DMS53 treated with DMSO at 0.1 percent for 48 hours (cell line): ENCODE results near the gene CNTN1.
"Not testable (repeated sequence)": the region's sequence is repeated elsewhere in the genome, so short reads cannot be mapped to it uniquely, and the experiment has no call there.

ENCODE experiments used
- DNase-seq: peaks from one replicate; lab custom pipeline; 2025; ENCODE audit not compliant: unreplicated experiment; lab: John Stamatoyannopoulos, UW

The CNTN1 gene

DNA sequence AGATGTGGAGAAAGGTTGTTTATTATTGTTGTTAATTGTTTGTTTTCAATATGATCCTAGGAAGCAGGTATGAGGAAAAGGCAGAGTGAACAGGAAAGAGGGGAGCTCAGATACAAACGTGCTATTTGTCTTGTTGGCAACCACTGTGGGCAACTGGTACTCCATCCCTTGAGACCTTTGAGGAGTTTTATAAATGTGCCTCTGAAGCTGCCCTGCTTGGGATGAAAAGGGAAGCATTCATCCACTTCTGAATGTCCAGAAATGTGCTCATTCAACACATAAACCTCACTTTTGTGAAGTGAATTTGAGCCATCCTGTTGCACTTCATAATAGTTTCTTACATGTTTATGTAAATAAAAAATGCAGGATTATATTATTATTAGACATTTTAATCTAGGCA lies 331.6 kb downstream of the CNTN1 start:
- DNase-seq = no peak

DNA sequence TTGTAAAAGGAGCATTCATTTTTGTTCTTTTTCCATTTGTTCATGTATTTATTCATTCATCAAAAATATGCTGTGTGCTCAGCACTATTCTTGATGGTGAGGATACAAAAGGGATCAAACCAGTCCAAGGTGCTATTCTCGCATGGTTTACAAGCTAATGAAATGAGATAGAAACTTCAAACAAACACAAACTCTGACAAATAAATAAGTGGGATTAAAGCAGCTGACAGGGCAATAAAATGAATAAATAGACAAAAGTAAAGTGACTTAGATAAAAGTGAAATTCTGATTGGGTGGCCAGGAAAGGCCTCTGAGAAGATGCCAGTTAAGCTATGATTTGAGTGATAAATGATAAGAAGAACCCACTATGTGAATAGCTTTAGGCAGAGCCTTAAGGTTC lies 333.9 kb downstream of the CNTN1 start:
- DNase-seq = no peak

DNA sequence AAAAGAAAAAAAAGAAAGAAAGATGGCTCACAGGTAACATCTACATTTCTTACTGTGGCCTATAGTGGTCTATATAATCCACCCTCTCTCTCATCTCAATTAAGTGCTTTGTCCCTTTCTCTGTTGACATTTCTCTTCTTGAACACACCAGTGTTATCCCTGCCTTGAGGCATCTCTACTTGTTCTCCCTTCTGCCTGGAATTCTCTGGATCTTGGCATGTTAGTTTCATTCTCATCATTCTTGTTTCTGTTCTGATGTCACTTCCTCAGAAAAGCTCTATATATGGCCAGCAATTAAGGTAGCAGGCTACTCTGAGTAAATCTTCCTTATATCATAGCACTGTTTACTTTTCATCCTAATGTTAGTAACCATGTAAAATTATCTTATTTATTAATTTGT lies 340.1 kb downstream of the CNTN1 start:
- no peak for DNase-seq

DNA sequence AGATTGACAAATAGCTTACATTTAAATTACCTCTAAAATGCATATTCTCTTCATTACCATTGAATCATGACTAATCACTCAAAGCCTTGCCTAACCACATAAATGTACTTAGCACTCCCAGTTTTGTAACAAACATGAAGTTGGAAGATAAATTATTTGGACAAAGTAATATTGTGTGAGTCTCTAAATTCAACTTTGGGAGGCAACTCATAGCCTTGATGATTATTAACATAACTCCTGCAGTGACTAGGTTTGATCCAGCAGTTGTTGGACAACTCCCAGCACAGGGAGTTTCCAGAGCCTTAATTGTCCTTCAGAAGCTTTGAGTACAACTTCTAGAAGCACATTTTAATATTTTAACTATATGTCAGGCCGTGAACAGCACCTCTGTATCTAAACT lies 342.4 kb downstream of the CNTN1 start:
- no peak for DNase-seq

DNA sequence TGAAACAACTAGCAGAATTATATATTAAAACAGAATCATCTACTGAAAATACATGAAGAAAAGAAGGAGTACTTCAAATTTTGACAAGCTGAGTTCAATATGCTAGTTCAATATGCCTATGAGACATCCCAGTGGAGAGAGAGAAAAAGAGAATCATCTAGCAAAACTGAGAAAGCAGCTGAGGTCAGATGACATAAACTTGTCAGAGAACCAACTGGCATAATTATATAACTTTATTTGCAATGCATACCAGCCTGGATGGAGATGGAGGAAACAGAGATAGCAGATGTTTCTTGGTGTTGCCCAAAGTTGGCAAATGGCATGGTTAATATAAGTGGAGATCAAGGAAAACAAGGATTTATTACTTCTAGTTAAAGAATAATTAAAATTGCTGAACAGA lies 347.2 kb downstream of the CNTN1 start:
- no peak for DNase-seq

DNA sequence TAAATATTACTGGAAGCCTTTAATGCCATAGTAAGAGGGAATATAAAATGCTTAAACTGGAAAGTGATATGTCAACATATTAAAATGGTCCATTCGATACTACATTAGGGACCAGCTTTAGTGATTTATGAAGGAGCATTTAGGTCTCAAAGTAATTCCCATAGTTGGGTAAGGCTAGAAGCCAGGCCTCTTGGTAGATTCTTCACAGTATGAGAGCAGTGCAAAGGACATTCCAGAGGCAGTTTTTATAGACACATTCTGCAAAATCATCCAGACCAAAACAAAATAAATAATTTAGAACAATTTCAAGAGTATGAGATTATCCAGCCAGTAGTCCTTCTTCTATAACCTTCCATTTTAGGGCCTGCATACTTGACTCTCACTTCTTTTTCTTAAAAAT lies 353.3 kb downstream of the CNTN1 start:
- no peak for DNase-seq

DNA sequence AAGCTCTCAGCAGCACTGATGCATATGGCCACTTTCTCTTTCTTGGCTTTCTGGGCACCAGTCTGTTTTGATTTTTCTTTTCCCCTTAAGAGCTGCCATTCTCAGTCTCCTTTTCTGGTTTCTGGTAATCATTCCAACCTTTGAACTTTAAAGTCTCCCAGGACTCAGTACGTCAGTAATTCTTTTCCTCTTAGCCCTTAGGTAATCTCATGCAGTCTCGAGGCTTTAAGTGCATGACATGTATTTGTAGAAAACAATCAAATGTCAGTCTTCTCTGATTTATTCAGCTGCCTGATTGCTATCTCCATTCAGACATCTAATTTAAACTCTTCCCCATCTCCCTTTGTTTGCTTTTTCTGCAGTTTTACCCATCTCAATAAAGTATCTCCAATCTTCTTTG lies 356.8 kb downstream of the CNTN1 start:
- no peak for DNase-seq

DNA sequence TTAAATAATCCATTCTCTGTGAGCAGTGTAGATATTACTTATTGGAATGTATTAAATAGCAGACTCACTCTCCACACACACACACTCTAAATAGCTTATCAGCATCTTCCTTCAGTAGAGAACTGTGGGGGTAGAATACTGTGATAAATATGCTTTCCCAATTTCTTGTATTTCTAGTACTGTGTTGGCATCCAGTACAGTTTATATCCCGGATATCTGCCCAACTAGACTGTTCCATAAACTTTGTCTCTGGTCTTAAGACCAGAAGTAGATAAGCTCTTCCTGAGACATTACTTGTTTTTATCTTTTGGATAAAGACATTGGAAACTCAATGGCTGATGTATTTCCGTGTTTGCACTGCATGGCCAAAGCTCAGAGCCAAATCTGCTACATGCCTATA lies 359.7 kb downstream of the CNTN1 start:
- no peak for DNase-seq

DNA sequence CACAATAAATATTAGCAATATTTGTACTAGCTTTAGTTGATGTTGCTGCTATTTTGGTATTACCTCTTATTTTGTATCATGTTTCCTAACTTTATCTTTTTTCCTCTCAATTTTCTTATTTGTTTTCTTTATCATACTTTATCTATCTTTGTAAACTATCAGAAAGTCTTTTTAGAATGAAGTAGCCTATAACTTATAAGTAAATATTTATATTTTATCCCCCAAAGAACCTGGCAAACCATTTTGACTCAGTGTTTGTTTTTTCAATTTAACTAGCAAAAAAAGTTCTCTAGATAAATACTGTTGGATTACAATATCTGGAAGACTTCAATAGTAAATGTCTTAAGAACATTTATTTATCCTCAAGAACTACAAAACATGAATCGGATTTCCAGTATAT lies 360.2 kb downstream of the CNTN1 start:
- DNase-seq = no peak

DNA sequence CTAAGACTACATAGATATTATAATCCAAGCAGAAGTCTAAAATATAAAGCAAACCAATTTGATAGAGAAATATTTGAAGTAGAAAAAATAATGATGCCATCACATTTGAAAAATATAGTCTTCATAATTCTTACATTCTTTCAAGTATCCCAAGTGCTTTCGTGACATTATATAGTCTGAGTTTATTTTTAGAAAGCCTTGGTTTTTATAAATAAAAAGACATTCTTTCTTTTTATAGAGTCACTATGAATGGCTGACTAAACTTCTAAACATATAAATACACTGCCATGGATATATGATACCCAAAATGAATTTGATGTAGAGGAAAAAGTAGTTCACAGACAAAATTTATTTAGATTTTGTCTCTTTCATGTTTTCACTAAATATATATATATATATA lies 360.8 kb downstream of the CNTN1 start:
- DNase-seq = no peak

DNA sequence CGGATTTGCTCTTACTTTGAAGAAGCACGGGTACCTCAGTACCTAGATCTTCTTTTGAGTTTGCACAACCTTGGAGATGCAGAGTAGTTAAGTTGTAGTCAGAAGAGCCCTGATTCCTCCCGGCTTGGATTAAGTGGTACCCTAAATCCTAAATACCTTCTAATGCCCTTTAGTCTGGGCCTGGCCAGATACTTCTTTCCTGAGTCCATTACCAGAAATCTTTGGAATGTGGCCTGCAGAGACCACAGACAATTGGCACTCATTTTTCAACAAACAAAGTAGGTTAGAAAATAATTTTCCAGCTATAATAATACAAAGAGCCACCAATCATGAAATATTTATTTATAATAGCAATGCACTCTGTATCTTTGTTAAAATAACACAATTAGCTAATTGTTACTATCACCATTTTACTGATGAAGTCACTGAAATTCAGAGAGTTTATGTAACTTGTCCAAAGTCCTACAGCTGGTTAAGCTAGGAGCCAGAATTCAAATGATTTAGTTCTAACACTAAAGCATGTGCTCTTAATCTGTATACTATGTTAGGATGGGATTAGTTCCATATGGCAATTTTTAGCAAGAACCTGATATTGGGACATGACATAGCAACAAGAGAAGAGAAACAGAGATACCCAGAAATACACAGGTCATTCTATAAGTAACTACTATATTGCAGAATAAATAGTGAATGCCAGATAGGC lies 363.8 kb downstream of the CNTN1 start:
- DNase-seq = no peak

DNA sequence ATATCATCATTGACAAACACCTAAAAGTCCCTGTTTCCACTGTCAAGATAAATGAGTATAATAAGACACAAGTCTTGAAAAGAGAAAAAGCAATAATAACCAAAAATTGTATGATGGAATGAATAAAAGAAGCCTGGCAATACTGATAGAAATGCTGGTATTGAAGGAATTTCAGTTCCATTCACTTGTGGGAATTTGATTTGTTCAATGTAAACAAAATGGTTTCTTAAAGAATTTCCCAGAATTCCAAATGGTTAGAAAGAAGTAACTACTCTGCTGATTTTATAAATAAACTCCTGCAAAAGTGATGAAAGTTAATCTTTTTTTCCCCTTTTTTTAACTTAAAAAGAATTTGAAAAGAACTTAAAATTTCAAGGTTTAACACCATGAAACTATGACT lies 366.0 kb downstream of the CNTN1 start:
- DNase-seq = no peak

DNA sequence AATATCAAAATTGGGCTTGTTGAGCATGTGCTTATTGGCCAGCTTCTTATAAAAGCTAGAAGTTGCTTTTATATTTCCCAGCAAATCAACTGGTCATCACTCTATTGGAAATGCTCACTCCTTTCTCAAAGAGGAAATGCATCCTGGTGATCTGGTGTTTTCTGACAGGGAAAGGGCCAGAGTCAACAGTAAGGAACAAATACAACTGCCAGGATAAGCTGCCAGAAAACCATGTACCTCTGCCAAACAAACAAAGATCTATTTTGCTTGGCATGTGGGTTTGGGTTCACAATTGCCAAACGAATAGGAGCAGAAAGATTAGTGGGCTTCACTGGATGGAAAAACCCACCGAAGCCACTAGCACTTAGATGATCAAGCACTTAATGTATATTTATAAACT lies 369.0 kb downstream of the CNTN1 start:
- no peak for DNase-seq

DNA sequence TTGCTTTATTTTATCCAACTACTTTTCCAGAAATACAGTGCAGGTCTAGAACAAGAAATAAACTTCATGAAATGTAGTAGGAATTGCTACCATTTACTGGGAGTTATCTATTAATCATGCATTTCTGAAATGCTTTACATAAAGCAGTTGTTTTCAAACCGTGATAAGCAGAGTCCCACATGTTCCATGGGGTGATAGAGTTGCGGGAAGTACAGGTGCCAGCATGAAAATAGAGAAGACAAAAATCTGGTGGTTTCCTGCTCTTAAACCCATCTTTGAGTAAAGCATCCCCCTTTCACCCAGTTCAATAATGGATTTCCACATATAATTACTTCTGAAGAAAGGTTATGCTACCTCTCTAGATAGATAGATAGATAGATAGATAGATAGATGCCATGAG lies 372.2 kb downstream of the CNTN1 start:
- no peak for DNase-seq

DNA sequence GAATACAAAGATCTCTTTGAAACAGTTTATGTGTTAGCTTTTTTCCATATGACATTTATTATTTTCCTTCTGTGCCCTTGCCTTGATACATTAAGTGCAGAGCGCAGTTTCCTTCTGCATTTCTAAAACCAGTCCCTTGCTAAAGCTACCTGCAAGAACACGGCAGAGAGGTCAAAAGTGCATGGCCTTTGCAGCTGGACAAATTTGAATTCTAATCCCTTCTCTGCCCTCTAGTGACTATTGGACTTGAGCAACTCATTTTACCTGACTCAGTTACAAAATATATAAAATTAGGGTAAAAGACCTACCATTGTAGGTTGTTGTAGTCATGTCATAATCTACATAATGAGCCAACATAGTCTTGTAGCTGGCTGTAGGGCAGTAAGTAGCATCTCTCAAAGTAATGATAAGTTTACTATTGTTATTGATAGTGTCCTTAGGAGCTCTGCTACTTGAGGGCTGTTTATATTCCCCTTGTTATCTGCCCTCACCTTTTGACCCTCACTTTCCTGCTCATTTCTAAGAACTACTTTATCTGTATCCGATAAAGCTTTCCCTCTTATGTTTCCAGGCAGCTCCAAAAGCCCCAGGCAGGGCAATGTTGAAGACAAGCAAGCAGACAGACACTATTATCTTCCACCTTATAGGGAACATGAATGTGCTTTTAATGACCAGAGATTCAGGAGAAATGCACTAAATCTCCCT lies 375.9 kb downstream of the CNTN1 start:
- no peak for DNase-seq

DNA sequence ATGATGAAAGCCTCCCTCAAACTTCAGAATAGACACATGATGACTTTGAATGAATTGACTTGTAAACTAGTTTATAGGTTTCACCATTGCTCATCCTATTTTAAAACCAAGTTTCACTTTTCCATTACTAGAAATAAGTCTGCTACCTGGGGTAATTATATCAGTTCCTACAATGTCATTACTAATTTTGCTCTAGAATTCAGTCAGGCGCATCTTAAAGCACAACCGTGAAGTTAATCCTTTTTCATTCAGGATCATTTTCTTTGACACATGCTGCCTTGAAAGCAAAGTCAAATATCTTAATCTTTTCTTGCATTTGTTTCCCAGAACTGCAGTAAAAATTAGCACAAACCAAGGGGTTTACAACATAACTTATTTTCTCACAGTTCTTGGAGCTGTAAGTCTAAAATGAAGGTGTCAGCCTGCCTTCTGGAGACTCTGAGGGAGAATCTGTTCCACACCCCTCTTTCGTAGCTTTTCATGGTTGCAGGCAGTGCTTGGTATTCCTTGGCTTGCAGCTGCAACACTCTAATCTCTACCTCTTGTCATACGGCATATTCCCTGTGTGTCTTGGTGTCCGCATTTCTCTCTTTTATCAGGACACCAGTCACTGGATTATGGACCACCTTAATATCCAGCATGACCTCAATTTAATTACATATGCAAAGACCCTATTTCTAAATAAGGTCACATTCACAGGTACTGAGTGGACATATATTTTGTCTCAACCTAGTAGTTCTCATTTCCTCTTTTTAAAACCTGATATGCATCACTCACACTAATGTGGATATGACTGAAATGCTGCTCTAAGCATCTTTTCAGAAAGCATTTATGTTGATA lies 381.6 kb downstream of the CNTN1 start:
- DNase-seq = no peak

DNA sequence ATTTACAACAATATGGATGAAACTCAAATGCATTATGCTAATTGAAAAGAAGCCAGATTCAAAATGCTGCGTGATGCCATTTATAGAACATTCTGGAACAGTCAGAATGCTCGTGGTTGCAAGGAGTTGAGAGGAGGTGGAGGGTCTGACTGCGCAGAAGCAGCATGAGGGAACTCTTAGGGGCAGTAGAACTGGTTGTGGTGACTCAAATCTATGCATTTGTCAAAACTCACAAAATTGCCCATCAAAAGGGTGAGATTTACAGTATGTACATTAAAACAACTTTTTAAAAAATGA lies 382.2 kb downstream of the CNTN1 start:
- DNase-seq = no peak

DNA sequence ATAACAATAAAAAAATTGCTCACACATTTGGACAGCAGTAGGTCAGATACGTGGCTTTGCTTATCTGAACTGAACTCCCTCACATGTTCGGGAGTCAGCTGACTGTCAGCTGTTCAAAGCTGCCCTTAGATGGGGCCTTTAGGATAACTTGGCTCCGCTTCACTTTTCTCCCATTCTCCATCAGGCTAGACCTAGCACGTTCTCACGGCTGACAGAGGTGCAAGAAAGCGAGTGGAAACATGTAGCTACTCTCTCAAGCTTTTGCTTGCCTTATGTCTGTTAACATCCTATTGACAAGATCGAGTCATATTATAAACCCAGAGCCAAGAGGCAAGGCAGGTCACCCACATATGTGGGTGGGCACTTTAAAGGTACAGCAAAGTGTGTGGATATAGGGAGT lies 383.9 kb downstream of the CNTN1 start:
- no peak for DNase-seq

DNA sequence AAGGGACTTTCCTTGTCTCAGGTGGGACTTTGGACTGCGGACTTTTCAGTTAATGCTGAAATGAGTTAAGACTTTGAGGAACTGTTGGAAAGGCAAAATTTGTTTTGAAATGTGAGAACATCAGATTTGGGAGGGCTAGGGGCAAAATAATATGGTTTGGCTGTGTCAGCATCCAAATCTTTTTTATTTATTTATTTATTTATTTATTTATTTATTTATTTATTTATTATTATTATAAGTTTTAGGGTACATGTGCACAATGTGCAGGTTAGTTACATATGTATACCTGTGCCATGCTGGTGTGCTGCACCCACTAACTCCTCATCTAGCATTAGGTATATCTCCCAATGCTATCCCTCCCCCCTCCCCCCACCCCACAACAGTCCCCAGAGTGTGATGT lies 389.0 kb downstream of the CNTN1 start:
- DNase-seq = not testable (repeated sequence)

DNA sequence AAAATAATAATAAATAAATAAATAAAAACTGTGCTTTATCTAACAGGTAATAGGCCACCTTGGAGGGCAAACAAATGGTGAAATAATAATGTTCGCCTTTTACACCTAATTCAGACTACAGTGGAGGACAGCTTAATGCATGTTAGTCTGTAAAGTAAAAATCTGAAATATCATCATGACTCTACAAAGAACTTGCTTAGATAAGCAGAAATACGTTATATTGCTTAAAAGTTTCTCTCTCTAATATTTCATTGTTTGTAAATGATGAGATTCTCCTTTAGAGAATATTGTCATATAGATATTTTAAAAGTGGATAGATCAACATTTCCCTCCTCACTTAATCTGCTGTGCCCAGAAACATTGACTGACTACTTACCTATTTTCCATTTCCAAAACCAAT lies 397.2 kb downstream of the CNTN1 start:
- DNase-seq = no peak

DNA sequence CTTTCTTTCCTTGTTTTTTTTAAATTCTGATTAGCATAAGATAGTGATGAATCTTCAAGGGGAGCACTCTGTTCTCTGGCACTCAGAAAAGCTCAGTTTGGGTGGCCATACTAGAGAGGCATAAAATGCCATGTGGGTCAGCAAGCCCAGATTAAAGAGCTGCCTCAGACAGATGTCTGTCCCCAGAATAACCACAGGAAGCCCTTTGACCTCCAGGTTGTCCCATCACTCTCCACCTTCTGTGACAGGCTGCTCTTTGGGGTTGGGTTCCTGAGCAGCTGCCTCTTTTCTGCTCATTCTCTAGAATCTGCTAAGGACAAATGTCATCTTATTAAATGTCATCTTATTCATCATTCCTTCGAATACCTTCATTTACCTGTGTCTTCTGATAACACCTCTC lies 399.9 kb downstream of the CNTN1 start:
- no peak for DNase-seq

DNA sequence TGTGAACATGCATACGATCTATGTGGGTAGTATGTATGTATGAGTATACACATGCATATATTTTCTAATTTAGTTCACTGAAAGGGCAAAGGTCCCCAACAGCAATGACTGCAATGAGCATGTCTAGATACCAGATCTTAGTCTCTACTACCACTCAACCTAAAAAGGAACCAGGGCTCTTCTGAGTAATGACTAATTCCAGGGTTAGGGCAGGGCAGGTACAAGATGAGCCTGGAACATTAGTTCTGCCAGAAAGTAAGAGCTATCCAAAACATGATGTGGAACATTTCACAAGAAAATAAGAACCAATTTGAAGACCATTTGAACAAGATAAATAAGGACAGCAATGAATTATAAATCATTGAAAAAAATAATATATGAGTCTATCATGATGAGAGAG lies 404.6 kb downstream of the CNTN1 start:
- DNase-seq = no peak
